Erythroblast (primary cell): ENCODE measurements around the gene ATXN7.

Source experiments
- GATA1 ChIP-seq: IDR thresholded peaks from 2 replicates; pipeline ENCODE4 v1.6.1; 2011; ENCODE audit warnings: low read depth, mild to moderate bottlenecking, control low read depth, low read length, moderate library complexity
- POLR2A ChIP-seq: IDR thresholded peaks from 2 replicates; pipeline ENCODE4 v1.6.1; 2011; ENCODE audit warnings: mild to moderate bottlenecking, low read length

- TF ChIP-seq POLR2A (no peak), GATA1 (no peak)
Observed at GRCh38 chr3:63874769-63875168, 11.1 kb downstream of the ATXN7 start.
